ENCODE measurements around the gene TRRAP.

TRRAP gene

DNA sequence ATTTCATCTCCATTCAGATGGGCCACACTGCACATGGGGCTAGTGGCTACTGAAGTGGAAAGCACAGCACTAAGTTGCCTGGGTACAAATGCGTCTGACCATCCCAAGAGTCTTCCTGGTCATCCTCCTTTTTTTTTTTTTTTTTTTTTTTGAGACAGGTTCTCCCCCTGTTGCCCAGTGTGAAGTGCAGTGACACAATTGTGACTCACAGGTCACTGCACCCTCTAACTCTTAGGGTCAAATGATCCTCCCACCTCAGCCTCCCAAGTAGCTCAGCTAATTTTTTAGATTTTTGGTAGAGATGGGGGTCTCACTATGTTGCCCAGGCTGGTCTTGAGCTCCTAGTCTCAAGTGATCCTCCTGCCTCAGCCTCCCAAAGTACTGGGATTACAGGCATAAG is 3.4 kb upstream of the TRRAP start:
- Histone ChIP-seq H3K27ac (replicated peaks; ENCODE audit: low read length) (no peak overlapping the region), H3K23ac (ENCODE audit: low read depth, low read length, poor library complexity) (no peak overlapping the region)
- no CpG with 5 or more reads among the region's 1 CpG for WGBS, 2 donors (ENCODE audit: extremely low coverage in 2 of 2, insufficient read length in 2 of 2, insufficient replicate concordance in 1 of 2)

DNA sequence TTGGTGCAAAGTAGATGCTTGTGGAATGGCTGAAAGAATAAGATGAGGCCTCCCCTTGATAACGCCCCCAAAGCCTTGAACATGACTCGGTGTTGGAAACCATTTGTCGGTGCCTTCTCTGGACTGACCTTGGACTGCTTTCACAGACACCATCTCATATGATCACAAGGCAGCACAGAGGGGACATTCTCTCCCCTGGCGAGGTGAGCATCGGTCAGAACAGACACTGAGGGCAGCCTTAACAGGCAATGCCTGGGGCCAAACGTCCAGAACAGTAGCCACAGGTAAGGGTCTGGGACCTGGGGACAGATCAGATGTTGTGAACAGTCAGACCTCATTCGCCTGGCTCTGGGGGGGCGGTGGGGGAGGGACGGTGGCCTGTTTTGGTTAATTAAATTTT is 2.8 kb upstream of the TRRAP start:
- Histone ChIP-seq H3K36me3 (replicated peaks in 1 of 2; ENCODE audit: control insufficient read depth in 2 of 2, insufficient read depth in 2 of 2, low read length in 2 of 2) (peaks cover 0 to 2% of the 10 kb centered on the region in 2 donors), H2AFZ (ENCODE audit: low read length) (no peak overlapping the region), H4K8ac (ENCODE audit: low read depth, low read length) (no peak overlapping the region), H2BK5ac (ENCODE audit: low read length) (no peak overlapping the region), H3K18ac (ENCODE audit: low read length) (no peak overlapping the region), H3K27ac (replicated peaks; ENCODE audit: low read length) (no peak overlapping the region), H3K9ac (ENCODE audit: low read depth, low read length, poor library complexity) (peak overlapping the region; percentile 57), H3K4me2 (ENCODE audit: insufficient read depth, low read length, poor library complexity, severe bottlenecking) (no peak overlapping the region), H3K27me3 (ENCODE audit: control insufficient read depth in 3 of 3, insufficient read depth in 3 of 3, low read depth in 1 of 3, low read length in 3 of 3) (peaks cover 0 to 31% (median 6%) of the 10 kb centered on the region in 3 experiments), H4K91ac (ENCODE audit: low read depth, low read length, poor library complexity) (no peak overlapping the region), H3K4me3 (ENCODE audit: low read length in 2 of 2) (no peak overlapping the region), H3K4me1 (ENCODE audit: control insufficient read depth in 2 of 2, insufficient read depth in 1 of 2, low read depth in 1 of 2, low read length in 2 of 2) (peaks cover 6 to 17% of the 10 kb centered on the region in 2 donors), H3K14ac (ENCODE audit: low read length) (no peak overlapping the region), H2BK12ac (ENCODE audit: low read length) (no peak overlapping the region), H3K9me3 (replicated peaks in 1 of 2; ENCODE audit: control insufficient read depth in 2 of 2, insufficient read depth in 1 of 2, low read depth in 1 of 2, low read length in 2 of 2) (no peaks in the 10 kb centered on the region), H2BK120ac (ENCODE audit: low read depth, low read length) (no peak overlapping the region), H2AK5ac (ENCODE audit: low read depth, low read length) (peak overlapping the region; percentile 30), H3K4ac (ENCODE audit: low read length) (no peak overlapping the region), H3K79me1 (ENCODE audit: low read depth, low read length) (peaks cover 7% of the 10 kb centered on the region), H2BK15ac (ENCODE audit: low read length) (no peak overlapping the region), H3K23ac (ENCODE audit: low read depth, low read length, poor library complexity) (no peak overlapping the region)
- DNase-seq (ENCODE audit: low spot score) = no peak
- WGBS, 2 donors (ENCODE audit: extremely low coverage in 2 of 2, insufficient read length in 2 of 2, insufficient replicate concordance in 1 of 2) = no CpG with 5 or more reads among the region's 9 CpGs

More for the DNA sequence above, 3.4 kb upstream of the TRRAP start:
- no peak overlapping the region for H2BK120ac ChIP-seq (ENCODE audit: low read depth, low read length)
- H3K9ac ChIP-seq (ENCODE audit: low read depth, low read length, poor library complexity) = peak overlapping the region; percentile 24
- no peak overlapping the region for H3K18ac ChIP-seq (ENCODE audit: low read length)
- H4K91ac ChIP-seq (ENCODE audit: low read depth, low read length, poor library complexity) = no peak overlapping the region
- H3K9me3 ChIP-seq (replicated peaks in 1 of 2; ENCODE audit: control insufficient read depth in 2 of 2, insufficient read depth in 1 of 2, low read depth in 1 of 2, low read length in 2 of 2) = no peaks in the 10 kb centered on the region
- no peak overlapping the region for H3K4me2 ChIP-seq (ENCODE audit: insufficient read depth, low read length, poor library complexity, severe bottlenecking)
- H3K4me3 ChIP-seq (ENCODE audit: low read length in 2 of 2) = no peak overlapping the region
- no peak overlapping the region for H2BK15ac ChIP-seq (ENCODE audit: low read length)
- H3K4me1 ChIP-seq (ENCODE audit: control insufficient read depth in 2 of 2, insufficient read depth in 1 of 2, low read depth in 1 of 2, low read length in 2 of 2) = peaks cover 5 to 17% of the 10 kb centered on the region in 2 donors
- H3K14ac ChIP-seq (ENCODE audit: low read length) = no peak overlapping the region
- H3K79me1 ChIP-seq (ENCODE audit: low read depth, low read length) = peaks cover 7% of the 10 kb centered on the region
- no peak for DNase-seq (ENCODE audit: low spot score)
- H3K36me3 ChIP-seq (replicated peaks in 1 of 2; ENCODE audit: control insufficient read depth in 2 of 2, insufficient read depth in 2 of 2, low read length in 2 of 2) = no peaks in the 10 kb centered on the region
- no peak overlapping the region for H4K8ac ChIP-seq (ENCODE audit: low read depth, low read length)
- H2BK5ac ChIP-seq (ENCODE audit: low read length) = no peak overlapping the region
- H3K4ac ChIP-seq (ENCODE audit: low read length) = no peak overlapping the region
- H3K27me3 ChIP-seq (ENCODE audit: control insufficient read depth in 3 of 3, insufficient read depth in 3 of 3, low read depth in 1 of 3, low read length in 3 of 3) = peaks cover 0 to 34% (median 7%) of the 10 kb centered on the region in 3 experiments
- no peak overlapping the region for H2AK5ac ChIP-seq (ENCODE audit: low read depth, low read length)
- H2AFZ ChIP-seq (ENCODE audit: low read length) = no peak overlapping the region
- no peak overlapping the region for H2BK12ac ChIP-seq (ENCODE audit: low read length)

DNA sequence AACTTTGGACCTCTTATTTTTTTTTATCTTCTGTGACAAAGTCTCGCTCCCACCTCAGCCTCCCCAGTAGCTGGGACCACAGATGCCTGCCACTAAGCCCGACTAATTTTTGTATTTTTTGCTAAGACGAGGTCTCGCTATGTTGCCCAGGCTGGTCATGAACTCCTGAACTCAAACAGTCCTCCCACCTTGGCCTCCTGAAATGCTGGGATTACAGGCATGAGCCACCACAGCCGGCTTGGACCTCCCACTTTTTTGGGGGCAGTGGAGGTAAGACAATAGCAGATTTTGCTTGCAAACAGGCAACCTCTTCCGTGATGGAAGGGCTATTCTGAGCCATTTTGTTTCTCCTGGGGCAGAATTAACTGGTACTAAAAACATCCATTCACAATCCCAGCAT is 1.2 kb upstream of the TRRAP start:
- no peak overlapping the region for H3K18ac ChIP-seq (ENCODE audit: low read length)
- no peak overlapping the region for H3K9ac ChIP-seq (ENCODE audit: low read depth, low read length, poor library complexity)
- H2AK5ac ChIP-seq (ENCODE audit: low read depth, low read length) = no peak overlapping the region

DNA sequence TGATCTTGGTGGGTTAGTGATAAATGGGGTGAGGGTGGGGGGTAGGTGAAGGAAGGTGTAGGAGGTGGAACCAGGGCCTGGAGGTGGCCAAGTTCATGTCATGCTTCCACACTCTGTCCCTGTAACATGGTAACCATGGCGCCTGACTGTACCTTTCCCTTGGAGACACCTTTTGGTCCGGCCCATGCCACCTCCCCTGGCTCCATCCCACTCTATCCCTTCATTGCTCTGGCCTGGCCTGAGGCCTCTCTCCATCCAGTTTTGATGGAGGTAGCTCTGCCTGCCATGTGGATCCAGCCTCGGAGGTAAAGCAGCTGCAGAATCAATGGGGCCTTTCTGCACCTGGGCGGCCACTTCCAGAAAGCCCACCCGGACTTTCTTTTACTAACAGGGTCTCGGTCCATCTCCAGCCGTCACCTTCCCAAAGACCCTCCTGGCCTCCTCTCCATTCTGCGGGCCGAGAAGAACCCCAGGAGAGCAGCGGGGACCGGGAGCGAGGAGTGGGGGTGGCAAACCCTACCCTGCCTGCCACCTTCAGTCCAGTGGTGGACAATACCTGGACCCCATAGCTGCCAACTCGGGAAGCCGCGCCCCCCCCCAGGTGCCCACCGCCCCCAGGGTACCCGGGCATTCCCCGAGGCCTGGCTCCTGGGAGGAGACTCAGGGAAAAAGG is 504 bp upstream of the TRRAP start:
- H2BK5ac ChIP-seq (ENCODE audit: low read length) = no peak overlapping the region
- H3K27me3 ChIP-seq (ENCODE audit: control insufficient read depth in 3 of 3, insufficient read depth in 3 of 3, low read depth in 1 of 3, low read length in 3 of 3) = peaks cover 0 to 19% (median 0%) of the 10 kb centered on the region in 3 experiments
- H2BK120ac ChIP-seq (ENCODE audit: low read depth, low read length) = no peak overlapping the region
- H3K36me3 ChIP-seq (replicated peaks in 1 of 2; ENCODE audit: control insufficient read depth in 2 of 2, insufficient read depth in 2 of 2, low read length in 2 of 2) = peaks cover 9 to 24% of the 10 kb centered on the region in 2 donors
- peak overlapping the region; percentile 94 for H3K4me3 ChIP-seq (ENCODE audit: low read length in 2 of 2)
- H2AFZ ChIP-seq (ENCODE audit: low read length) = peak overlapping the region; percentile 99
- H3K18ac ChIP-seq (ENCODE audit: low read length) = peak overlapping the region; percentile 76
- H3K9ac ChIP-seq (ENCODE audit: low read depth, low read length, poor library complexity) = no peak overlapping the region
- H3K14ac ChIP-seq (ENCODE audit: low read length) = peak overlapping the region; percentile 75
- no peak overlapping the region for H3K23ac ChIP-seq (ENCODE audit: low read depth, low read length, poor library complexity)
- peak overlapping the region; percentile 56 for H3K4me2 ChIP-seq (ENCODE audit: insufficient read depth, low read length, poor library complexity, severe bottlenecking)
- no peaks in the 10 kb centered on the region for H3K9me3 ChIP-seq (replicated peaks in 1 of 2; ENCODE audit: control insufficient read depth in 2 of 2, insufficient read depth in 1 of 2, low read depth in 1 of 2, low read length in 2 of 2)
- H3K27ac ChIP-seq (replicated peaks; ENCODE audit: low read length) = no peak overlapping the region
- no peak overlapping the region for H2BK12ac ChIP-seq (ENCODE audit: low read length)
- no peak overlapping the region for H2BK15ac ChIP-seq (ENCODE audit: low read length)
- no peak for DNase-seq (ENCODE audit: low spot score)
- H4K91ac ChIP-seq (ENCODE audit: low read depth, low read length, poor library complexity) = no peak overlapping the region
- peaks cover 8% of the 10 kb centered on the region for H3K79me1 ChIP-seq (ENCODE audit: low read depth, low read length)
- H3K4me1 ChIP-seq (ENCODE audit: control insufficient read depth in 2 of 2, insufficient read depth in 1 of 2, low read depth in 1 of 2, low read length in 2 of 2) = peaks cover 6 to 12% of the 10 kb centered on the region in 2 donors
- peak overlapping the region; percentile 2 for H2AK5ac ChIP-seq (ENCODE audit: low read depth, low read length)
- H4K8ac ChIP-seq (ENCODE audit: low read depth, low read length) = no peak overlapping the region
- WGBS, 2 donors (ENCODE audit: extremely low coverage in 2 of 2, insufficient read length in 2 of 2, insufficient replicate concordance in 1 of 2) = no CpG with 5 or more reads among the region's 18 CpGs
- no peak overlapping the region for H3K4ac ChIP-seq (ENCODE audit: low read length)

More for the DNA sequence above, 1.2 kb upstream of the TRRAP start:
- DNase-seq (ENCODE audit: low spot score) = no peak
- no peak overlapping the region for H2BK120ac ChIP-seq (ENCODE audit: low read depth, low read length)
- no peak overlapping the region for H2BK12ac ChIP-seq (ENCODE audit: low read length)
- H3K79me1 ChIP-seq (ENCODE audit: low read depth, low read length) = peaks cover 8% of the 10 kb centered on the region
- H3K36me3 ChIP-seq (replicated peaks in 1 of 2; ENCODE audit: control insufficient read depth in 2 of 2, insufficient read depth in 2 of 2, low read length in 2 of 2) = peaks cover 5 to 17% of the 10 kb centered on the region in 2 donors
- no peak overlapping the region for H3K4ac ChIP-seq (ENCODE audit: low read length)
- no peak overlapping the region for H2BK15ac ChIP-seq (ENCODE audit: low read length)
- peaks cover 6 to 12% of the 10 kb centered on the region in 2 donors for H3K4me1 ChIP-seq (ENCODE audit: control insufficient read depth in 2 of 2, insufficient read depth in 1 of 2, low read depth in 1 of 2, low read length in 2 of 2)
- WGBS, 2 donors (ENCODE audit: extremely low coverage in 2 of 2, insufficient read length in 2 of 2, insufficient replicate concordance in 1 of 2) = no CpG with 5 or more reads among the region's 6 CpGs
- H4K8ac ChIP-seq (ENCODE audit: low read depth, low read length) = no peak overlapping the region
- H3K4me2 ChIP-seq (ENCODE audit: insufficient read depth, low read length, poor library complexity, severe bottlenecking) = no peak overlapping the region
- H3K4me3 ChIP-seq (ENCODE audit: low read length in 2 of 2) = no peak overlapping the region
- peaks cover 0 to 19% (median 0%) of the 10 kb centered on the region in 3 experiments for H3K27me3 ChIP-seq (ENCODE audit: control insufficient read depth in 3 of 3, insufficient read depth in 3 of 3, low read depth in 1 of 3, low read length in 3 of 3)
- no peak overlapping the region for H3K14ac ChIP-seq (ENCODE audit: low read length)
- no peak overlapping the region for H4K91ac ChIP-seq (ENCODE audit: low read depth, low read length, poor library complexity)
- H3K27ac ChIP-seq (replicated peaks; ENCODE audit: low read length) = no peak overlapping the region
- no peaks in the 10 kb centered on the region for H3K9me3 ChIP-seq (replicated peaks in 1 of 2; ENCODE audit: control insufficient read depth in 2 of 2, insufficient read depth in 1 of 2, low read depth in 1 of 2, low read length in 2 of 2)
- no peak overlapping the region for H2AFZ ChIP-seq (ENCODE audit: low read length)
- H3K23ac ChIP-seq (ENCODE audit: low read depth, low read length, poor library complexity) = no peak overlapping the region
- no peak overlapping the region for H2BK5ac ChIP-seq (ENCODE audit: low read length)
